Activated CD4-positive, alpha-beta T cell treated with anti-CD3 and anti-CD28 coated beads for 24 hours (primary cell): ENCODE measurements around the gene CLDN8.

Source experiments
- DNase-seq, 2 donors: peaks; one replicate each; pipeline ENCODE4 v3.0.0-alpha.2; 2020; ENCODE audit warnings: low read depth in 2 of 2

CLDN8 gene

DNA sequence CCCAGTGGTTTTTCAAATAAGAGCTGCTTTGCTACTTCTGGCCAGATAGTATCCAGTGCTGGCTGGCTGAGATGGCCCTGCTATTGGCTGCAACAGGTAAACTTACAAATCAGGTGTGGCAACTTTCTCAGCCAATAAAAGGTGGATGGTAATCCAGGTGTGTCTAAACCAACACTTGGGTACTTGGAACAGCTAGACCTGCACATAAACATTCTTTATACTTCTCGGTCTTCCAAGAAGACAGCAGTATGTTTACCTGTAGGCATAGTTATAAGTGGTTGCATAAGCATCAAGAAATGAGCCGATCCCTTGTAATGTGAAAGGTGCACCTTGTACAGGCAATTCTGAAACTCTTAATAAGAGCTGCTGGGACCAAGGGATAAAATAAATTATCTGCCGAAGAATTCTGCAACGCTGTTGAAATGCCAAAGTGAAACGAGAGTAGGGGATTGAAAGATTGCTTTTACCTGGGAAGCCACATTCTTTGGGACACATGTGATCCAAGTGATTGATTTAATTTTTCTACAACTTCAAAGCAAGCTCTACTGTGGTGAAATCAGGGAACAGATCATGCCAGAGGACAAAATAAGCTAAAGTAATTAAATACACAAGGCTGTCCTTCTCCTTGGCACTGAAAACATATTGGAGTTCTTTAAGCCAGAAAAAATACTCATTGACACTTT lies at the start of gene CLDN8:
Gene CLDN8, minus strand, starts transcription at position 57 of the 683 bp plus-strand sequence. CDS start 172 bp downstream, outside the sequence.
- no peak for DNase-seq

DNA sequence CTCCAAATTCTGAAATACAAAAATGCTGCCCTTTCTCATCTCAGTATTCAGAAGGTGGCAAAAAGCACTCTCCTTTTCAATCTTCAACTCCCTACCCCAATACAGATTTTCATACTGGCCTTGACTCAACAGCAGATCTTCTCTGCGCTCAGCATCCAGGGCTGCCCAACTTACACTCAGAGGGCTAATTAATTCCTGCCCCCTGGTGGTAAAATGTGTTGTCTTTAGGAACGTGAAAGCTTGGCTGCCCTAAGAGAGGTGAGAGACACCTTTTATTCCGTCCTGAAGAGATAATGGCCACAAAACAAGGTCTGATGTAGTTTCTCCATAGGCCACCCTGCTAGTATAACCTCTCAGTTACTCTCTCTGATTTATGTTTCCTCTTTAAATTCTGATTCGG lies 41.9 kb upstream of the CLDN8 start:
- DNase-seq: no peak

DNA sequence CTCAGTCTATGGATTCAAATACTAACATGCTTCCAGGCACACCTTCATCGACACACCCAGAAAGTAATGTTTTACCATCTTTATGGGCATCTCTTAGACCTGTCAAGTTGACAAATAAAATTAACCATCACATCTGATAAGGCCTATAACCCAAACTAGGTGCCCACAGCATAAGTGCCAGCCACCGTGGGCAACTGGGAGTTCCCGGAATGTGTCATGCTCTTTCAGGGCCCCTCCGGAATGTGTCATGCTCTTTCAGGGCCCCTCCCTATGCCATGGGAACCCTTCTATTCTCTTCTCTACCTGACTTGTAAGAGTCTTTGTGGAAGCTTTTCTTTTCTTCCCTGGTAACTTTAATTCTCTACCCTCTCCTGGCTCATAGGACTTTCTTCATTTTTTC lies 40.2 kb upstream of the CLDN8 start:
- no peak for DNase-seq

DNA sequence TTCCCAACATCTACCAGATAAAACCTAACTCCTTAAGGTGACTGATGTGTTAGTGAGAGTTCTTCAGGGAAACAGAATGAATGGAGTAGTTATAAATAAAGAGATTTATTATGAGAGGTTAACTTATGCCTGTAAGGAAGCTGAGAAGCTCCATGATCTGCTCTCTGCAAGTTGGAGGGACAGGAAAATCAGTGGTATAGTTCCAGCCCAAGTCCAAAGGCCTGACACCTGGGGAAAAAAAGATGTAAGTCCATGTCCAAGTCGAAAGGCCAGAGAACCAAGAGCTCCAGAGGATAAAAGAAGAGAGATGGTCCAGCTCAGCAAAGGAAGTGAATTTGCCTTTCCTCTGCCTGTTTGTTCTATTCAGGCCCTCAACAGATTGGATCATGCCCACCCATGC lies 39.8 kb upstream of the CLDN8 start:
- no peak for DNase-seq

DNA sequence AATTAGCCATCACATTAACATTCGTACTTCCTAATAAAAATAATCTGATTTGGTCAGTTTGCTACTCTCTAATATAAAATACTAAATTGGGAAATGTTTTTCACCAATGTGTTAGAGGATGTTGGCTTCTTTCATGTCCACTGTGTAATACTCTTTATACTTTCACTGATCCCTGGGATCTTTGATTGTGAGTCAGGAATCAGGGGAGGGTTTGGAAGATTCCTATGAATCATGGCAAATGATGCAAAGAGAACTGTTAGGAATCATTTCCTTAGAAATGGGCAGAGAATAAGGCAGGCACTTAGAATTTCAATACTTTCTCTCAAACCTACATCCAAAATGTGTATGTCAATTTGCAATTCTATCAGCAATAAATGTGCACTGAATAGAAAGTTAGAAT lies 35.9 kb upstream of the CLDN8 start:
- no peak for DNase-seq

DNA sequence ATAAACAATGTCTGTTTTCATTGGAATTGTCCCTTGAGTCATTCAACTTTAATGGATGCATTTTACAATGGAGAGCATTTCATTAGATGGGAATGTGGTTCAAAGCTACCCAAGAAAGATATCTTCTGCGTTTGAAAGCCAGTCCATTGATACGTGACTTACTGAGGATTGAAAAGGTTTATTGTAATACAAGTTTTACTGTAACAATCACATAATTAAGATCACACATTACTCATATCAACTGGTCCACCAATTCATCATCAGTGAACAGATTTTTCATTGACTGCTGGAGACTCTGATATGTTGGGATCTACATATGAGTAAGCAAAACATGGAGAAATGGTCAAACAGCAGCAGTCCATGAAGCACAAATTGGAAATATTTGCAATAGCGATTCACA lies 34.0 kb upstream of the CLDN8 start:
- no peak for DNase-seq

DNA sequence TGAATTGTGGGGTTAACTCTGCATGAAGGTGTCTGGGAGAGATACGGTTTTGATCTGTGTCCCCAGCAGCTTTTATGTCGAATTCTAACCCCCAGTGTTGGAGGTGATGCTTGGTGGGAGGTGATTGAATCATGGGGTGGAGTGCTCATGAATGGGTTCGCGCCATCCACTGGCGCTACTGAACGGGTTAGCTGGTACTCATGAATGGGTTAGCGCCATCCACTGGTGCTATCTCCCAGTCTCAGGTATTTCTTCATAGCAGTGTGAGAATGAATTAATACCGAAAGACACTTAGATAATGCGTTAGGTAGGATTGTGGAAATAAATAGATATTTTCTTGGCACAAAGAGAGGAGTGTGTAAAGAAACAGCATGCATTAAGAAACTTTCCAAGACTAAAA lies 32.9 kb upstream of the CLDN8 start:
- no peak for DNase-seq

DNA sequence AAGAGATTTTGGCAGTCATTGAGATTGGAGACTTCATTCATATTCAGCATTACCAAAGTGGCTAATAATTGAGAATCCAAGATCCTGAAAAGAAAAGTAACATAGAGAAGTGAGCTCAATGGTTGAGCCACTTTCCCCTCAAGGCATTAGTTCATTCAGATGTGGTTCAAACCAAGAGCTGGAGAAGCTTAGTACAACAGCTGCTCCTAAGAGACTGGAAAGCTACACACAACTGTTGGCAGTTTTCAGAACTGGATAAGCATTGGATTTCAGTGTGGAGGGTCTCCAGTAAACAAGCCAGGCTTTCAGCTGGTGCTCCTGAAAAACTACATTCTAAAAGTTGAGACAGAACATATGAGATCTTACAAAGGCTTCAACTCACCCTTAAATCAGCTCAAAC lies 29.2 kb upstream of the CLDN8 start:
- no peak for DNase-seq

DNA sequence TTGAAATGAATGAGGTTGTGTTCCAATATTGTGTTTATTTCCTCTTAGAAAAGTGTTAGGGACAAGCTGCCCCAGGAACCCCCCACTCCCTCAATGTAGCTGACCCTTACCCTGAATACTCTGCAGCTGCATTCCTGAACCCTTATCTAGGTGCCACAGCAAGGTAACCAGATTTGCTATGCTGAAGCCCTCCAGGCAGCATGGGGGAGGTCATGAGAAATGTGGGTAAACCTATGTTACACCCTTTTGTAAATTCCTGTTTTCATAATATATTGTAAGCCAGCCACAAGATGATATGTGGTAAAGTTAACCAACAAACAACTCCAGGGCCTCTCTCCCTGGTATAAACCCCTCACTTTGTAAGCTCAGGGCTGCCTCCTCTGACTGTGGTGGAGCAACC lies 27.8 kb upstream of the CLDN8 start:
- no peak for DNase-seq

DNA sequence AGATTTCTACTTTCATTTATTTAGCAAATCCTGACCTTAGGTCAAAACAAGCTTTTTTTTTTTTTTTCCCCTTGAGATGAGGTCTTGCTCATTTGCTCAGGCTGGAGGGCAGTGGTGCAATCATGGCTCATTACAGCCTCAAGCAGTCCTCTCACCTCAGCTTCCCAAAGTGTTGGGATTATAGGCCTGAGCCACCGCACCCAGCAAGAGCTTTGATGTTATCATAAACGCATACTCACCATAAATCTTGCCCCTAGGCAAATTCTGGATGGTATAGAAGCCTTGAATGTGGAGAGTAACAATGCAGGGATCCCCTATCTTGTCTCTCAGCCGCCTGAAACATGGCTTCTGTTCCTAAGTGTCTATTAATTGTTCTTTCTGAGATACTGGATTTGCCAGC lies 24.8 kb upstream of the CLDN8 start:
- DNase-seq: no peak

DNA sequence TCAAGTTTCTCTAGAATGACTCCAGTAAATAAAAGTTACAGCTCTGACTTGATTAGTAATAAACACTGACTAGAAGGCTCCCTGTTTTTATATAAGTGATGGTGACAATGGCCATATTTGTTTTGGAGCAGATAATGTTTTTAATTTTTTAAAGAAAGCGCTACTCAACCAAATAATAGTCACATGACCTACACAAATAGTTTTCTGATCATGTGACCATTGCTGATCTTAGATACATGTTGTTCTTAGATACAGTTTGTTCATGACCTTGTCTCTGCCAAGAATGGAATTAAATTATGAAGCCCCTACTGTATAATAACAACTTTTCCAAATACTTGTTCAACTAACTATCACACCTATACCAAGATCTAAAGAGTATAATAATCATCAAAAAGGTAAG lies 22.3 kb upstream of the CLDN8 start:
- DNase-seq: no peak

DNA sequence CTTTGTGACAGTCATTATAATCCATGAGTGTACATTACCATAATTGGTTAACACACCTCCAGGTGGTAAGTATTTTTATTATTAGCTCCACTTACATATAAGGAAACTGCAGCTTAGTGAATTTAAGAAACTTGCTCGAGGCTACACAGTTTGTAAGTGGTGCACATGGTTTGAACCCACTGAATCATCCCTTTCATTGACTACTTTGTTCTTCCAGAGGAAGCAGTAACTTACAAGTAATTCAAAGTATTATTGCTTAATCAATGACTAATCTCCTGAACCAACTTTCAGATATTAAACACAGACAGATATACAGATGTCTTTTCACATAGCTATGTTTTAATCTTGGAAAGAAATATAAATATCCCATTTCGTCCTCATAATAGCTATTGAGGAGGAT lies 18.7 kb upstream of the CLDN8 start:
- no peak for DNase-seq

DNA sequence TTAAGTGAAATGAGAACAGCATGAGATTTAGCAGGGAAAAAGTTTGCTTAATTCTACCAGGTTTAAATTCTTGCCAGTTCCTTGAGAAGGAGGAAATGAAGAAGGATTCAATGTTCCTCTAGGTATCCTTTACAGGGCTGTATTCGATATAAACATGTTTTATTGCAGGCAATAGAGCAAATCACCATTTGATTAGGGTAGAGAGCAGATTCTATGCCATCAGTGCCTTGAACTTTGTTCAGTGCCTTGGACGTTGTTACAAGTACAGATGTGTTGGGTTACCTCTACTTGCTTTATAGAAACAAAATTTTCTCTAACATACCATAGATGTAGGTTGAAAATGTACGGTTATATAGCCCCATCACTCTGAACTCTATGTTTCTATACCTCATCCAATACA lies 18.2 kb upstream of the CLDN8 start:
- DNase-seq: no peak

DNA sequence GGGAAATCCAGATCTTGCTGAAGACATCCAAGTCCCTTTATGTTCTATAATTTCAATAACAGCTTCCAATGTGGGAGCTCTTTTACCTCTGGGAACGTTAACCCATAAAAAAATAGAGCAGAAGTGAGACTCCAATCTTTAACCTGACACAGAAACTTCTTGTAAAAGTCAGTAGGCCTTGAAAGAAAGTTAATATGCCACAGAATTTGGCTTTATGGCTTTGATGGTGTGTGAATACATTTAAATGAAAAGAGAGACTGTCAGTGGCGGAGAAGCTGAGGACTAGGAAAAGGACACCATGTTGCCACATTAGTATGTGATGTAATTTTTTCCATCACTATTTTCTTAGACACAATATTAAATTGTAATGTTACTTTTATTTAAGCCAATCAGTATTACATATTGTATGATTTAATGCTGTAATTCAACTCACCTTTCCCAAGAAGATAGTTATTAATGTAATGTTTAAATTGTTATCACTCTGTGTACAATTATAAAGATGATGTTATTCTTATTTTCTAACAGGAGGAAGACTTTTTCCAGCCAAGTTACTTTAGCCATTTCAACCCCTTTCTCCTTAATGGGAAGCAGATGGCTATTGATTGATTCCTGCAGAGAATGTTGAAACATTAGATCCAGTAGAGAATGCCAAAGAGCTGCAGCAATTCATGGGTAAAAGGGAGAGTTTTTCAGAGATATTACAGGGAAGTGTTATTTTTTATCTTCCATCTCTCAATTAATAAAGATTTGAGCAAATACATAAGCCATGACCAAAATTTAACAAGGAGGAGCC lies 17.5 kb upstream of the CLDN8 start:
- no peak for DNase-seq

DNA sequence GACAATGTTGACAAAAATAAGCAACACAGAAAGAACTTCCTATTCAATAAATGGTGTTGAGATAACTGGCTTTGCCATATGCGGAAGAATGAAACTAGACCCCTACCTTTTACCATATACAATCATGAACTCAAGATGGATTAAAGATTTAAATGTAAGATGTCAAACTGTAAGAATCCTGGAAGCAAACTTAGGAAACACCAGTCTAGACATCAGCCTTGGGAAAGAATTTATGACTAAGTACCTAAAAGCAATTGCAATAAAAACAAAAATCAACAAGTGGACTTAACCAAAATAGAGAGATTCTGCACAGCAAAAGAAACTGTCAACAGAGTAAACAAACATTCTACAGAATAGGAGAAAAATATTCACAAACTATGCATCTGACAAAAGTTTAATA lies 16.1 kb upstream of the CLDN8 start:
- DNase-seq: no peak

DNA sequence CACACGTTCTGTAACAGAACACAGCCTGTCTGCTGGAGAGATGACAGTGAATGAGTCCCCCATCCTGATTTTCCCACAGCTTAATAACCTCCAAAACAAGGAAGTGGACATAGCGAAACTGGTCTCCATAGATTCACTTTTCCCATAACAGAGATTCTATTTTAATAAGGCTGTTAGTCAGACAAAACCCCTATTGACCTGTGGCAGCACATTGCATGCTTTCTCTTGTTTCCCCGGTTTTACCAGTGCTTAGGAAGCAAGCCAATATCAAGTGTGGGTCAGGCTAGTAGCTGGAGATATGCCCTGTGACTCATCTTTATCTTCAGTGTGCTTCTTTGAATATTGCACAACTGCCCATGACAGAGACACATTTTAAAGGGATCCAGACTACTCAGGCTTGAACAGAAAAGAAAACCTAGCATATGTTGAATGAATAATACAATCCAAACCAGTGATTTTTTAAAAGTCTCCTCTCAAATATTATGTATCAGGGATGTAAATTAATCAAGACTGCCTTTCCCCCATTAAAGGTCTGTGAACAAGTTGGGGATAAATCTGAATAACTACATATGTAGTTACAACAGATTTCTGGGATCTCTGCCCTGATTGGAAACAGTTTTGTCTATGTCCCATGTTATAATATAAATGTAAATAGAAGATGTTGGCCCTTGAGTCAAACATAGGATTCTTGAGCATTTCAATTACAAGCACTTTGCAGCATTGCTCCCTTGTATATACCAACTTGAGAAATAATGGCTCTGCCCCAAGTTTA lies 11.9 kb upstream of the CLDN8 start:
- no peak for DNase-seq

DNA sequence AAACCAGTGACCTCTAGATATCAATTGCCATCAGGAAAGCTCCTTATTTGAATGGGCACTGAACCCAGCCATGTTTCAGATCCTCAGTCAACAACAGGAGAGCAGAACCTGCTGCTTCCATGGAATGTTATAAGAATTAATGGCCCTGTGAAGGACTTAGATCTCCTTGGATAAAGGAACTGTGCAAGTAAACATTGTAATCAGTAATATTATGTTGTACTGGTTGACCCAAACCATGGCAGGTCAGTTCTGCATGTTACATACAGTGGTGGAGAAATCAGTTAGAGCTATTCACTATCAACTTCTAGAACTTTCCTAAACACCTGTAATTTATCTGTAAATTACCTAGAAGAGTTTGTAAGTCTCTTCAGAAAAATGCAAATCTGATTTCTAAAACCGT lies 11.2 kb upstream of the CLDN8 start:
- DNase-seq: no peak

DNA sequence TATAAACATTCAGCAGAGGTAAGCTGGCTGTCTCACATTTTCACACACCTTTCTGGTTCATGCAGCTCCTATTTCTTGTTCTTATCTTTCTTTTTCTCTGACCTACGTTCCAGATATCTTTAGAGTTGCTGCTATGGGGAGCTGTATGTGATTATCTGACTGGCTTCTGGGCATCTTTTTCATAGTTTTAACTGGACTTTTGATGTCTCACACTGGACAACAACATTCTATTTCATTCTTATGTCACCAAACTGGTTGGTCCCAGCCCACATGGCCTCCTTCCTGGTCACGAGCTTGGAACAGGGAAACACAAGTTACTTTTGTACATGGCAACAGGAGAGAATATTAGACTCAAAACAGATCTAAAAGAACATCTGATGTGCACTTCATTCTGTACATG lies 7.7 kb upstream of the CLDN8 start:
- DNase-seq: no peak

DNA sequence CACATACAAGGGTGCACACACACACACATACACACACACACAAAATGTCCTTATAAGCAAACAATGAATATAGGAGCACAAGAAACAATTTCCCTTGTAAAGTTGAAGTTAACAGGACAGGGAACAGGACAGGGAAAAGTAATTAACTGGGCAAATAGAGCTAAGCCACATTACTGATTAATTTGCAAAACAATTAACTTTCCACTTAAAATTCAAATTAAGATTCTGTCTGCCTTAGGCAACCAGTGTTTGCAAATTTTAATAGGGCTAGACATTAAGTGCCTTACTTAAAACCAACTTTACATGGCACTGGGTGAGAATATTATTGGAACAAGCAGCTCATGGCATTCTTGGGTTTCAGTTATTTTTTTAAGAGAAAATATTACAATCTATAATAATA lies 6.8 kb upstream of the CLDN8 start:
- no peak for DNase-seq

DNA sequence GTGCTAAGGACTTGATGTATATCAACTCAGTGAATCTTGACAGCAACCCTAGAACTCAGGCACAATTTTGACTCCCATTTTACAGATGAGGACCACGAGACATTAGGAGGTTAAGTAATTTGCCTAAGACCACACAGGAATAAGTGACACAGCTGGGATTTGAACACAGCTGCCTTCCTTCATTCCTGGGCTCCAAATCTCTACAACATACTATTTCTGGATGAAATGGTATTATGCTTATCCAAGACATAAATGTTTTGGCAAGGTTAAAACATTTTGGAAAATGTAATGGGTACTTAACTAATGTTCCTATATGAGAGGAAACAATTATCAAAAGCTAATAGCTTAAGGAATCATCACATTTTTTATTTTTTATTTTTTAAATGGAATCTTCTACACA lies 4.8 kb downstream of the CLDN8 start:
- no peak for DNase-seq

DNA sequence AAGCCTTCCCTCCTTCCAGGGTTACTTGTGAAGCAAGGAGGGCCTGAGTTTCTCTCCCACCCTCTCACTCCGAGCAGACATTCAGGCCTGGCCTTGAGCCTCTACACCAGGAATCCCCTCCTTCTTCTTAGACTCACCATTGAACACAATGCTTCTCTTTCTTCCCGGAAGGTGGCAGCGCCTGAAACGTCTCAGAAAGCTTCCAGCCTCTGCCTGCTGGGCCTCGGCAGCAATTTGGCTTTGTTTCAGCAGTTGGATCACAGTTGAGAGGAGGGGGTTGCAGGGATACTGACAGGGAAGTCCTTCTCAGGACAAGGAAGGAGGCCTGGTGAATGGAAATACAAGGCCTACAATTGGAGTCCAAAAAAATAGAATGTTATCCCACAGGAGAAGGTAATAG lies 6.3 kb downstream of the CLDN8 start:
- no peak for DNase-seq

DNA sequence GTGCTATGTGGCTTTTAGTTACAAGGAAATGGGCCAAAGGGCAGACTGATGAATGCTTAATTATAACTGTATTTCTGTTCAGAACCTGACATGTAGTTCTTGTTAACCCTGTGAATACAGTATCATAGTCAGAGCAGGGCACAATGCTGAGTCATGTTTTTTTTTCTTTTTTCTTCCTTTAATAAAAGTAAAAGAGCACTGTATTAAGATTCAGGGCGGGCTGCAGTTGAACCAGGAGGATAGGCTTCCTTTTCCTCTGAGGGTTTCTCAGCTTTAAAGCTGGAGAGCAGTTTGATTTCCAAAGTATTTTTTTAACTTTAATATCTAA lies 8.7 kb downstream of the CLDN8 start:
- no peak for DNase-seq
